GM11168 (cell line): ENCODE data around the gene WDR53.
"Not testable (repeated sequence)": the region's sequence is repeated elsewhere in the genome, so short reads cannot be mapped to it uniquely, and the experiment has no call there.

Source experiments
- in situ Hi-C: fragments of 300-500 bp; cut with MboI; formaldehyde crosslinking; loops from one replicate; pipeline ENCODE4 v1.12.0; 2022; ENCODE audit warnings: low sequenced_read_pairs; ENCODE audit not compliant: unreplicated experiment

WDR53 gene

GRCh38 chr3:196568246-196569002 lies at the start of gene WDR53, which contains the start of gene FBXO45:
Gene WDR53 (minus strand): TSS chr3:196568554. CDS start chr3:196561475, 7,079 bp downstream.
Gene FBXO45 (plus strand): TSS chr3:196568660. CDS start chr3:196568985, 325 bp downstream.
- in situ Hi-C loops = no loop called here

GRCh38 chr3:196617256-196617655 lies 48.9 kb upstream of the WDR53 start:
- in situ Hi-C loops = no loop called here

- in situ Hi-C loops = not testable (repeated sequence)
Measured at GRCh38 chr3:196615234-196615633, 46.9 kb upstream of the WDR53 start.

GRCh38 chr3:196611761-196612483 lies 43.6 kb upstream of the WDR53 start:
- in situ Hi-C loops = loop anchor here (5.0 kb wide), 1 partner anchor 70 kb away; no protein-coding TSS in a partner anchor

- in situ Hi-C loops = loop anchor here (5.0 kb wide), 1 partner anchor 72 kb away; no protein-coding TSS in a partner anchor
Measured at GRCh38 chr3:196609805-196610515, 41.6 kb upstream of the WDR53 start.

- in situ Hi-C loops = no loop called here
Measured at GRCh38 chr3:196609343-196609775, 41.0 kb upstream of the WDR53 start.

GRCh38 chr3:196608693-196609092 lies 40.3 kb upstream of the WDR53 start:
- in situ Hi-C loops = no loop called here

GRCh38 chr3:196604548-196604947 lies 36.2 kb upstream of the WDR53 start:
- in situ Hi-C loops = no loop called here

- in situ Hi-C loops = no loop called here
Measured at GRCh38 chr3:196603683-196604082, 35.3 kb upstream of the WDR53 start.

- in situ Hi-C loops = no loop called here
Measured at GRCh38 chr3:196602673-196603072, 34.3 kb upstream of the WDR53 start.

GRCh38 chr3:196600359-196600758 lies 32.0 kb upstream of the WDR53 start:
- in situ Hi-C loops = no loop called here

GRCh38 chr3:196599734-196600128 lies 31.4 kb upstream of the WDR53 start:
- in situ Hi-C loops = no loop called here

- in situ Hi-C loops = not testable (repeated sequence)
Measured at GRCh38 chr3:196597971-196598733, 29.8 kb upstream of the WDR53 start.

GRCh38 chr3:196596355-196596754 lies 28.0 kb upstream of the WDR53 start:
- in situ Hi-C loops = no loop called here

- in situ Hi-C loops = no loop called here
Measured at GRCh38 chr3:196590279-196590678, 21.9 kb upstream of the WDR53 start.

GRCh38 chr3:196585044-196585757 lies 16.8 kb upstream of the WDR53 start:
- in situ Hi-C loops = no loop called here

- in situ Hi-C loops = no loop called here
Measured at GRCh38 chr3:196572389-196572788, 4.0 kb upstream of the WDR53 start.

- in situ Hi-C loops = not testable (repeated sequence)
Measured at GRCh38 chr3:196570332-196570731, 2.0 kb upstream of the WDR53 start.

- in situ Hi-C loops = no loop called here
Measured at GRCh38 chr3:196569003-196569516, 706 bp upstream of the WDR53 start.
